Coronary artery (tissue), 2 donors: ENCODE results near the gene YKT6.

Experiments
- DNase-seq: peaks from one replicate; pipeline ENCODE4 v3.0.0-alpha.2; 2017; ENCODE audit warnings: low spot score
- H3K27ac ChIP-seq, 2 donors: fragments of 200-600 bp; sonication (generic); one replicate each; pipeline ENCODE4 v1.5.1; 2016 to 2019
- H3K4me3 ChIP-seq: fragments of 200-600 bp; sonication (generic); 2 replicates; pipeline ENCODE4 v1.5.1; 2016; ENCODE audit warnings: mild to moderate bottlenecking, moderate library complexity
- TF ChIP-seq, protein P1 (sequence below): fragments of 200-600 bp; sonication (generic); IDR thresholded peaks from one replicate; pipeline ENCODE4 v1.5.1; 2019; ENCODE audit warnings: antibody characterized with exemption

The YKT6 gene

DNA sequence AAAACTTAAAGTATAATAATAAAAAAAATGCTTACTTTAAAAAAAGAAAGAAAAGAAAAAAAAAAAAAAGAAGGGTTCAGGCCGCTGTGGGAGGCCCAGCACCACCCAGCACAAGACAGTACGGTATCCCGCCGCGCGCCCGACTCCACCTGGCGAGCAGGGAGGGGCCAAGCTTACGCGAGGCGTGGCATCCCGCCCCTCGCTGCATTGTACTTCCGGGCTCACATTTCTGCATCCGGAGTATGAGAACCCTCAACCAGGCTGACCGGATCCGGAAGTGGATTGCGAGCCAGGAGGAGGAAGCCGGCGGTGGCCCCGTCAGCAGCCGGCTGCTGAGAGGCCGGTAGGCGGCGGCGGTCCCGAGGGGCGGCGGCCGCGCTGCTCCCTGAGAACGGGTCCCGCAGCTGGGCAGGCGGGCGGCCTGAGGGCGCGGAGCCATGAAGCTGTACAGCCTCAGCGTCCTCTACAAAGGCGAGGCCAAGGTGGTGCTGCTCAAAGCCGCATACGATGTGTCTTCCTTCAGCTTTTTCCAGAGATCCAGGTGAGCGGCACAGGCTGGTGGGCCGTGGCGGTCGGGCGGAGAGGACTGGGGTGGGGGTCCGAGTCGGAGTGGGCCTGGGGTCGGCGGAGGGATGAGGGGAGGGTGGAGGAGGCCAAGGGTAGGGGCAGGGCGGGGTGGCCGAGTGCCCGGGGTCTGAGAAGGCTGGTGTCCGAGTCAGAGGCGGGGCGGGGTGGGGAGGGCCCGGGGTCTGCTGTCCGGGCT, at the start of gene YKT6:
Gene YKT6 (plus strand): TSS at position 280 of the 763 bp plus-strand sequence. CDS start 158 bp downstream, at position 438.
- peak; percentile 93 for DNase-seq
- TF ChIP-seq, protein P1, sequence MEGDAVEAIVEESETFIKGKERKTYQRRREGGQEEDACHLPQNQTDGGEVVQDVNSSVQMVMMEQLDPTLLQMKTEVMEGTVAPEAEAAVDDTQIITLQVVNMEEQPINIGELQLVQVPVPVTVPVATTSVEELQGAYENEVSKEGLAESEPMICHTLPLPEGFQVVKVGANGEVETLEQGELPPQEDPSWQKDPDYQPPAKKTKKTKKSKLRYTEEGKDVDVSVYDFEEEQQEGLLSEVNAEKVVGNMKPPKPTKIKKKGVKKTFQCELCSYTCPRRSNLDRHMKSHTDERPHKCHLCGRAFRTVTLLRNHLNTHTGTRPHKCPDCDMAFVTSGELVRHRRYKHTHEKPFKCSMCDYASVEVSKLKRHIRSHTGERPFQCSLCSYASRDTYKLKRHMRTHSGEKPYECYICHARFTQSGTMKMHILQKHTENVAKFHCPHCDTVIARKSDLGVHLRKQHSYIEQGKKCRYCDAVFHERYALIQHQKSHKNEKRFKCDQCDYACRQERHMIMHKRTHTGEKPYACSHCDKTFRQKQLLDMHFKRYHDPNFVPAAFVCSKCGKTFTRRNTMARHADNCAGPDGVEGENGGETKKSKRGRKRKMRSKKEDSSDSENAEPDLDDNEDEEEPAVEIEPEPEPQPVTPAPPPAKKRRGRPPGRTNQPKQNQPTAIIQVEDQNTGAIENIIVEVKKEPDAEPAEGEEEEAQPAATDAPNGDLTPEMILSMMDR = peak; percentile 33
- peak within 1 kb of the TSS; percentile 98 for H3K4me3 ChIP-seq
- peak within 1 kb of the TSS; percentile 47 to 91 for H3K27ac ChIP-seq

DNA sequence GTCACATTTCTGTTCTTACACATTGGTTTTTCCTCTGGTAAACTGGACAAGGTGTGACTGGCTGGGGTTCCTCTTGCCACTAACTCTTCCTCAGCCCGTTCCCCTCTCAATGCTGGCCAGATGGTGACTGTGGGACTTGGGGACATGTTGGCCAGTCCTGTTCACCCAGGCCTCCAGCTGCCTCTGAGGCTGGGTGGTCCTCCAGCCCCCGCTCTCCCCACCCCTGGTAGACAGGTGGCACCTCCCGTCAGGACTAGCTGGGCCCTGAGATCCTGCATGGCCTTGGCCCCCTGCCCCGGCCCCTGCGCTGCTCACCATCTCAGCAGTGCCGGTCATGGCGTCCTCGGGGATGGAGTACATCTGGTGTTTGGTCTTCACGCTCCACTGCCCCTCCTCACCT, 48.8 kb upstream of the YKT6 start:
- peak; percentile 66 for DNase-seq
- H3K27ac ChIP-seq = no peak overlapping the region
- TF ChIP-seq, protein P1 = no peak

DNA sequence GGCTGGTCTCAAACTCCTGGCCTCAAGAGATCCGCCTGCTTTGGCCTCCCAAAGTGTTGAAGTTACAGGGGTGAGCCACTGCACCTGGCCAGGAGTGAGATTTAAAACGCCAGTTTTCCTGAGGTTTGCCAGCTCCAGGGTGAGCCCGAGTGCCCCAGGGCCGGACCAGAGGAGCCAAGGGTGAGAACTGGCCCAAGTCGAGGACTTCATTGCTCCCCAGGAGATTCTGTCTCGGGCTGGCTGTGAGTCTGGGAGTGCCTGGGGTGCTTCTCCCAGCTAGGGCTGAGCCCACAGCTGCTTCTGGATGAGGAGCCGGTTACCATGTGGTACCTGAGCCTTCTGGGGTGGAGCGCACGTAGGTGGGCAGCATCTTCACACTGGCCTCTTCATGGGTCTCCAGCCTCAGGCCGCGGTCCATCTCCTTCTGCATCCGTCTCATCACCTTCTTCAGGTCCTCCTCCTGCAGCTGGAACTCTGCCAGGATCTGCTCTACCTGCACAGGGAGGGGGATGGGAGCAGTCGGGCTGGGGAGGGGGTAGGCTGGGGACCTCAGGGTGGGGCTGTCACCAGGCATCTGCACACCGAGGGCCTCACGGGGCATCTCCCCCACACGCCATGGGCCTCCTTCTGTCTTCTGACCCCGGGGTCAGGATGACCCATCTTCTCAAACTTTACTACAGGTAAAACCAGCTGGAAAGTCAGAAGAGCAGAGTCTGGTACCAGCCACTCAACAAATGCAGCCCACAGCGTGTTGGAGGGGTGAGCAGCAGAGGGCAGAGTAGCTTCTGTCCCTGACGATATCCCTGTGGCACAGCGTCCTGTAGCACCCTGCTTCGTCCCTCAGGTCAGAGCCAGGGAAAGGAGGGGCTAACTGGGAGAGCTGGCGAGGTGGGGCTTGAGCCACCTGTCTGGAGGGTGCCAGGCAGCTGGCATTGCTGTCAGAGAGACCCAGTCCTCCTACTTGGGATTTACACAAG, 47.5 kb upstream of the YKT6 start:
- Histone ChIP-seq H3K4me3 (no peak overlapping the region), H3K27ac (no peak overlapping the region)
- DNase-seq = peak; percentile 56
- TF ChIP-seq, protein P1 = no peak

More for the DNA sequence above, 48.8 kb upstream of the YKT6 start:
- no peak overlapping the region for H3K4me3 ChIP-seq

DNA sequence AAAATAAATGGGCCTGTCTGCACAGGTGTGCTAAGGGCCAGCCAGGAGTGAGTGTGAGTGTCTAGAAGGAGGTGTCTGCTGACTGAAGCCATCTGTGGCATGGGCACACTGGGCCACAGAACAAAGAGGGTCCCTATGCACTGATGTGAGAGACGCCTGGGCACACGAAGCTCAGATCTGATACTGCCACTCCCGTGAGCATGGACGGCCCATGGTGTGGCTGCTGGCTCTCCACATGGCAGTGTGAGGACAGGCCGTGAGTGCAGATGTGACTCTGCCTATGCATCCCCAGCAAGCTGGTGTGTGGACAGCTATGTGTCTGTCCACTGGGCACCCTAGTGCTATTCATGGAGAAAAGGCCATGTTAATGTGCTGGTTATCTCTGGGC, 46.8 kb upstream of the YKT6 start:
- no peak for DNase-seq
- H3K4me3 ChIP-seq = no peak overlapping the region
- TF ChIP-seq, protein P1 = no peak
- no peak overlapping the region for H3K27ac ChIP-seq

DNA sequence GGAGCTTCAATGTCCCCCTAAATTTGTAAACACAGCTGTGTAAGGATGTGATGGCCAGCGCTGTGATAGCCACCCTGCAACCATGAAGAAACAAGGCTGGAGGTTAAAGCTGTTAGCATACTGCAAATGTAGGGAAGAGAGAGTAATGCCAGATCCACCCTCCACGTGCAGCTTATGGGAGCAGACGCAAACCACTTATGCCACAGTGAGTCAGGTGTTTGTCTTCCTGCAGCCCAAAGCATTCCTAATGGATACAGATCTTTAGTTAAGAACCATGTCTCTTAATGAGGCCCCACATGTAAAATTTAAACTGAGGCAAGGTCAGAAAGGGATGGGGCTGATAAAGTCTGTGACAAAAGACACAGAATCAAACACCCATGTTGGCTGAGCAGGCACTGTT, 46.1 kb upstream of the YKT6 start:
- DNase-seq = peak; percentile 8
- Histone ChIP-seq H3K27ac (no peak overlapping the region), H3K4me3 (no peak overlapping the region)
- TF ChIP-seq, protein P1 = no peak

DNA sequence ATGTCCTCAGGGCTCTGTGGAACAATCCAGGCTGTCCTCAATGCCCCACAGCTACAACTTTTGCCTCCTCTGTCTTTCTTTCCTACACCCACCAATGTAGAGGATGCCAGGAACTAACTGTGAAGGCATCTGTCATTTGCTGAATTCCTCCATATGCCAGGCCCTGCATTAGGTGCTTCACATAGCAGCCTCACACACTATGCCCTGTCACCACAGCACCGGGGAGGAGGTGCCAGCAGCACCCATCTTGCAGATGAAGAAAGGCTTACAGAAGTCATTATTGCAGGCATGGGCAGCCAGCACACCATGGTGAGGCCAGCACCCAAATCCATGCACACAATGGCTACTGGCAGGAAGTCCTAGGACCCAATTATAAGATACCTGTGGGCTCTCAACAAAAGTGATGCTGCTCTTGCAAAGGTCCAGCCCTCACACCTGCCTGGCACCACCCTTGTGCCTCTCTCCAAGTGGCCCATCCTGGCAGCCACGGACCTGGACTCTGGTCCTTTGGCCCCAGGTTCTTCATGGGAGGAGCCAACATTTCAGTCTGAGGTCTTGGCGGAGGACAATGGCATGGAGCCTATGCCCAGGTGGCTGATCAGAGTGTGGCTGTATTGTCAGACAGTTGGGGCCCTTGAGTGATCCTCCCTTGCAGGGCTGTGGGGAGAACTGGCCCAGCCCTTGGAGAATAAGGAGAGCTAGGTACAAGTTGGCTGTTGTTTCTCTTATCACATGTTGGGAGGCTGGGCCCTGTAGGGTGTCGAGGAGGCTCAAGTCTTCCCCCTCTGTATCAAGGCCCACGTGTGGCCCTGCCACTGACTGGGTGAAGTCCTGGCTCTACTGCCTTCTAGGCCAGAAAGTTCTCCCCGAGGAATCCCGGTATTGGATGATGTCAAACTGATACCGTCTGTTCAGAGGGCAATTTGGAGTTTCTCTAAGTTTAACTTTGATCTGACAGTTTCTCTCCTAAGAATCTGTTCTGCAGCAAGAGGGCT, 45.3 kb upstream of the YKT6 start:
- Histone ChIP-seq H3K27ac (no peak overlapping the region), H3K4me3 (no peak overlapping the region)
- peak; percentile 60 for DNase-seq
- TF ChIP-seq, protein P1 = no peak
